DOHH2 (cell line): ENCODE data around the gene MED26.

ENCODE experiments used
- CTCF ChIP-seq: fragments of 200-600 bp; sonication (generic); IDR thresholded peaks from one replicate; pipeline ENCODE4 v1.5.1; 2014; ENCODE audit warnings: antibody characterized with exemption, mild to moderate bottlenecking, low read depth, low read length; ENCODE audit not compliant: poor library complexity, severe bottlenecking
- EZH2phosphoT487 ChIP-seq: fragments of 200-600 bp; sonication (generic); IDR thresholded peaks from 2 replicates; pipeline ENCODE4 v1.6.1; 2017; ENCODE audit warnings: borderline replicate concordance, mild to moderate bottlenecking, antibody characterized with exemption, low read length, moderate library complexity, mixed read lengths

- TF ChIP-seq CTCF (no peak), EZH2phosphoT487 (no peak)
Measured at GRCh38 chr19:16535381-16535780, 92.6 kb downstream of the MED26 start.
